Measurements from ENCODE around the gene CEP128. TPM values are rescaled to one million over a fixed set of nuclear protein-coding genes. Genes with fewer than 3 reads are reported as not detected.
A peak's percentile ranks its signal among the peaks of the same experiment; 100 is the strongest.

Gene CEP128
- total RNA-seq, 1 donor = 12.2 TPM

DNA sequence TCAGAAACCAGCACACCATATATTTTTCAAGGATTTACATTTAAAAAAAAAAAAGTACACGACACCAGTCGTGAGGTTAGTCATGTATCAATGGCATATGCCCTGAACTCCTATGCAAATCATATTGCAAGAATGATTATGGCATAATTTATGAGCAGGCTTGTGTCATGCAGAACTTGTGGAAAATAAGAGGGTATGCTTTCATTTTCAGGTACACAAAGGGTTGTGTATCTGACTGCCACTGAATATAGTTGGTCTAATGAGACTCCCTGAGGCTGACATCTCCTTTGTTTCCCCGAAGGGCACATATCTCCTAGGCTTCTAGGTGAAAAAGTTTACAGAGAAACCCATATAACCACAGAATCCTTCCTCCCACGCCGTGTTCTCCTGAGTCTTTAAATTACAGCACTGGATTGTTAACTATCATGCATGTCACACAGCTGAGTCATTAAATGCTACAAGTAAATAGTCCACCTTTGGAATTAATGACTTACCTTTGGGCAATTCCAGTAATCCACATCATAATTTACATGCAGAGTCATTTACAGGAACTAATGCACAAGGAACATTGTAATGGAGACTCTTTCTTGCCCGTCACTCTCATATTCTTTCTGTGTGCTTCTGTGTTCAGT lies 373.5 kb downstream of the CEP128 start:
- TF ChIP-seq, protein P1, sequence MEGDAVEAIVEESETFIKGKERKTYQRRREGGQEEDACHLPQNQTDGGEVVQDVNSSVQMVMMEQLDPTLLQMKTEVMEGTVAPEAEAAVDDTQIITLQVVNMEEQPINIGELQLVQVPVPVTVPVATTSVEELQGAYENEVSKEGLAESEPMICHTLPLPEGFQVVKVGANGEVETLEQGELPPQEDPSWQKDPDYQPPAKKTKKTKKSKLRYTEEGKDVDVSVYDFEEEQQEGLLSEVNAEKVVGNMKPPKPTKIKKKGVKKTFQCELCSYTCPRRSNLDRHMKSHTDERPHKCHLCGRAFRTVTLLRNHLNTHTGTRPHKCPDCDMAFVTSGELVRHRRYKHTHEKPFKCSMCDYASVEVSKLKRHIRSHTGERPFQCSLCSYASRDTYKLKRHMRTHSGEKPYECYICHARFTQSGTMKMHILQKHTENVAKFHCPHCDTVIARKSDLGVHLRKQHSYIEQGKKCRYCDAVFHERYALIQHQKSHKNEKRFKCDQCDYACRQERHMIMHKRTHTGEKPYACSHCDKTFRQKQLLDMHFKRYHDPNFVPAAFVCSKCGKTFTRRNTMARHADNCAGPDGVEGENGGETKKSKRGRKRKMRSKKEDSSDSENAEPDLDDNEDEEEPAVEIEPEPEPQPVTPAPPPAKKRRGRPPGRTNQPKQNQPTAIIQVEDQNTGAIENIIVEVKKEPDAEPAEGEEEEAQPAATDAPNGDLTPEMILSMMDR (IDR thresholded peaks at IDR 0.05; ENCODE audit: insufficient read depth, low read length) = no peak
- no peak overlapping the region for H3K4me3 ChIP-seq (ENCODE audit: low read depth, low read length)
- DNase-seq (ENCODE audit: low read depth) = no peak

DNA sequence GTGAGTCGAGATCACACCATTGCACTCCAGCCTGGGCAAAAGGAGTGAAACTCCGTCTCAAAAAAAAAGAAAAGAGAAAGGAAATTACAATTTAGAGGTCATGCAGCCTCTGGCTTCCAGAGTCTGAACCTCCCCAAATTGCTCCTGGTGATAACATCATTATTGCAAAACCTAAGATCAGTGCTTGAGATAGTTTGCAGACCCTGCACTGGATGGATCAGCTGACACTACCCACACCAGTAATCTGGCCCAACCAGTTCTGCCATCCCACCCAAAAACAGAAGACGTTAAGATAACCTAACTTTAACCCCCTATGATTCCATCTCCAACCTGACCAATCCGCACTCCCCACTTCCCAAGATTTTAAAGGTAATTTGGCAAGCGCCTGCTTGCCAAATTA lies 376.5 kb downstream of the CEP128 start:
- TF ChIP-seq, protein P1 (IDR thresholded peaks at IDR 0.05; ENCODE audit: insufficient read depth, low read length) = no peak
- H3K4me3 ChIP-seq (ENCODE audit: low read depth, low read length) = no peak overlapping the region
- no peak for DNase-seq (ENCODE audit: low read depth)

DNA sequence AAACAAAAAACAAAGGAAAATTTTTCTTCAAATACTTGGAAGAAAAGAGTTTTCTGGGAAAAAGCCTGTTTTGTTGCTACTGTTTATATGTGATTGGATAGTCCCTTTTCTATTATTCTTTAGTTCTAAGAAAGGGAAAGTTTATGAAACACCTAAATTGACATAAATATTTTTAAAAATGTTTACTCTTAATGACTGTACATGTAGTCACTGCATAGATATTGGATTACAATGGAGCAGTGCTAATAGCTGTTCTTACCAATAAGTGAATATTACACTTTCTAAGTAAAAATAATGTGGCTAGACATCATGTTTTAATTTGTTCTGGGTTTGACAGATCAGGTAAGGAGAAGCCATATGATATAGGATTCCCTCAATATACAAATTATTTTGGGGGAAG lies 377.5 kb downstream of the CEP128 start:
- no peak for DNase-seq (ENCODE audit: low read depth)
- H3K4me3 ChIP-seq (ENCODE audit: low read depth, low read length) = no peak overlapping the region
- TF ChIP-seq, protein P1 (IDR thresholded peaks at IDR 0.05; ENCODE audit: insufficient read depth, low read length) = no peak

DNA sequence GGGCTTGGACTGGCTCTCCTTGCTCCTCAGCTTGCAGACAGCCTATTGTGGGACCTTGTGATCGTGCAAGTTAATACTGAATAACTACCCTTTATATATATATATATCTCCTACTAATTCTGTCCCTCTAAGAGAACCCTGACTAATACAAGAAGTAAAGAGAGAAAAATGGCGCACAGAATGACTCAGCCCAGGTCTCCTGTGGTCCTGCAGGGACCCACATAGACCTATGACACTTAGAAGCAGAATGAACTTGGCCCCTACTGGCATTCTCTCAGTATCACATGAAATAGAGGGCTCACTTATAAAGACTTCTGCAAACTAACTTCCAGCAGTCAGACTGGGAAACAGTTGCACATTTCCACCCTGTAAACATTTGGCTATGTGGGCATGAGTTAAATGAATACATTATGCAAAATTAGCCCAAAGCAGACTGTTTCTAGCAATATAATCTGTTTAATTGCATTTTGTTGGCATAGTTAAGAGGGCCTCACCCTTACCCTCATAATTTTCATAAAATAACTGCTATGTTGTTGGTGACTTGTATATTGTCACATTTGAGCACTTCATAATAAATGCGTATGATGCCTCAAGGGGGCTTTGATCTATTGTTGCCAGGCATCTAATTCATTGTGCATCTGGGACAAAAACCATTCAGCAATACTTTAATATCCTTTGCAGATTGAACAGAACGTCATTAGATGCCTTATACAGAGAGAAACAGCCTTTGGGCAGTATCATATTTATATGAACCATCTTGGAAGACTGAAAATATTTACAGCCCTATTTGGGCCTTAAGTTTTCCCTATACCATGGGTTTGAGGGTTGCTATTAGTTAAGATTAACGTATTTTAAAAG lies 380.5 kb downstream of the CEP128 start:
- no peak for DNase-seq (ENCODE audit: low read depth)
- TF ChIP-seq, protein P1 (IDR thresholded peaks at IDR 0.05; ENCODE audit: insufficient read depth, low read length) = no peak

DNA sequence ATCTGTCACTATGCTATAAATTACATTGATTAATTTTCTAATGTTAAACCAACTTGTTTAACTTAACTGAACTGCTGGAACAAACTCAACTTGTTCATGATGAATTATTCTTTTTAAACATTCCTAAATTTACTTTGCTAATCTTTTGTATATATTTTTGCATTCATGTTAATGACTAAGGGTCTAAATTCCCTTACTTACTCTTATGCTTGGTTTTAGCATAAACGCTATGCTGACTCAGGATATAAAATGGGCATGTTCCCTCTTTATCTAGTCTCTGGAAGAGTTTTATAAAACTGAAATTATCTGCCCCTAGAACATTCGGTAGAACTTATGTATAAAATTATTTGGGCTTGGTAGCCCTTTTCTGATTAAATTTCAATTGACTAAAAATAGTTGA lies 387.4 kb downstream of the CEP128 start:
- TF ChIP-seq, protein P1 (IDR thresholded peaks at IDR 0.05; ENCODE audit: insufficient read depth, low read length) = no peak
- no peak for DNase-seq (ENCODE audit: low read depth)
- H3K4me3 ChIP-seq (ENCODE audit: low read depth, low read length) = no peak overlapping the region

More for the DNA sequence above, 380.5 kb downstream of the CEP128 start:
- no peak overlapping the region for H3K4me3 ChIP-seq (ENCODE audit: low read depth, low read length)

DNA sequence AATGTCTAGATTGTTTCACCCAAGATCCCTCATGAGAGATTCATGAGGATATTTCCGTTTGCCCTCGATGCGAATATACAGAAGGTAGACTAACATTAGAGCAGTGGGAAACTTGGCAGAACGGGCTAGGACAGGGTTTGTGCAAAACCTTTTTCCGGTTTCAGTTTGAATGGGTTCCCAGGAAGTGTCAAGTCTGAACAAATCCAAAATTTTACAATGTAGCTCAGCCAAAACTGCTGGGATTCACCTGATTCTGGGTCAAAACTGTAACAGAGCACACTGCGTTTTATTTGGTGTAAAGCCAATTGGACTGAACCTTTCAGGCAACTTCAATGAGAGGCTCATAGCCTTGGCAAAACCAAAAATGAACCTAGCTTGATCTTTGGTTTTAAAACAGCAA lies 392.4 kb downstream of the CEP128 start:
- TF ChIP-seq, protein P1 (IDR thresholded peaks at IDR 0.05; ENCODE audit: insufficient read depth, low read length) = no peak
- no peak overlapping the region for H3K4me3 ChIP-seq (ENCODE audit: low read depth, low read length)

More for the DNA sequence above, 392.4 kb downstream of the CEP128 start:
- peak; percentile 52 for DNase-seq (ENCODE audit: low read depth)

Measured in fibroblast of the aortic adventitia (primary cell).